PFSK-1 (cell line): ENCODE data around the gene S100A1.
A peak's percentile ranks its signal among the peaks of the same experiment; 100 is the strongest.

Experiments used
- FOXP2 ChIP-seq: optimal IDR thresholded peaks from 2 replicates; pipeline ENCODE3; 2011; ENCODE audit warnings: borderline replicate concordance, control low read depth, inconsistent platforms; ENCODE audit not compliant: insufficient read depth; ENCODE audit errors: extremely low read length, extremely low read depth
- POLR2AphosphoS5 ChIP-seq: IDR thresholded peaks from 2 replicates; pipeline ENCODE4 v1.6.1; 2012; ENCODE audit warnings: low read depth, mild to moderate bottlenecking, control low read depth, low read length, moderate library complexity
- REST ChIP-seq, 2 experiments: IDR thresholded peaks; 2 replicates each; pipeline versions ENCODE4 v1.6.1 to v1.8.0; 2011 to 2012; ENCODE audit warnings: low read depth in 2 of 2, low read length in 2 of 2, control low read depth in 1 of 2, inconsistent platforms in 1 of 2, mild to moderate bottlenecking in 1 of 2, moderate library complexity in 1 of 2; ENCODE audit not compliant: insufficient read depth in 1 of 2
- SIN3A ChIP-seq: IDR thresholded peaks from 2 replicates; pipeline ENCODE4 v1.6.1; 2012; ENCODE audit warnings: mild to moderate bottlenecking, low read length, moderate library complexity, borderline replicate concordance; ENCODE audit not compliant: insufficient read depth
- TAF1 ChIP-seq: IDR thresholded peaks from 2 replicates; pipeline ENCODE4 v1.6.1; 2012; ENCODE audit warnings: low read length, control low read depth, borderline replicate concordance; ENCODE audit not compliant: insufficient read depth

The S100A1 gene

GRCh38 chr1:153586347-153586746, 41.9 kb upstream of the S100A1 start:
- no peak for TF ChIP-seq POLR2AphosphoS5

- no peak for TF ChIP-seq TAF1
- 0 out of 4 replicates have a peak, but pooled peaks of 1 of the 2 experiments have one; percentile 7 for TF ChIP-seq REST (IDR thresholded peaks at IDR 0.05; ENCODE audit: insufficient read depth in 1 of 2, low read depth in 2 of 2, low read length in 2 of 2)
- TF ChIP-seq FOXP2: no peak
These were observed 40.9 kb upstream of the S100A1 start for GRCh38 chr1:153587314-153587713.

GRCh38 chr1:153588482-153588881, 39.8 kb upstream of the S100A1 start:
- TF ChIP-seq REST (IDR thresholded peaks at IDR 0.05; ENCODE audit: insufficient read depth in 1 of 2, low read depth in 2 of 2, low read length in 2 of 2) (no peak), POLR2AphosphoS5 (no peak)

GRCh38 chr1:153592748-153593147, 35.5 kb upstream of the S100A1 start:
- TF ChIP-seq REST (IDR thresholded peaks at IDR 0.05; ENCODE audit: insufficient read depth in 1 of 2, low read depth in 2 of 2, low read length in 2 of 2) (no peak), FOXP2 (no peak), POLR2AphosphoS5 (no peak), TAF1 (no peak), SIN3A (no peak)

GRCh38 chr1:153597206-153597605, 31.0 kb upstream of the S100A1 start:
- no peak for TF ChIP-seq POLR2AphosphoS5
- no peak for TF ChIP-seq SIN3A
- TF ChIP-seq REST (IDR thresholded peaks at IDR 0.05; ENCODE audit: insufficient read depth in 1 of 2, low read depth in 2 of 2, low read length in 2 of 2): no peak
- no peak for TF ChIP-seq FOXP2
- no peak for TF ChIP-seq TAF1
